Esophagus muscularis mucosa (tissue), 4 donors: ENCODE measurements around the gene TF. TPM values are rescaled to one million over a fixed set of nuclear protein-coding genes. Genes with fewer than 3 reads are reported as not detected.

Experiments used
- DNase-seq: peaks from one replicate; pipeline ENCODE4 v3.0.0-alpha.2; 2017; ENCODE audit errors: extremely low spot score
- H3K27ac ChIP-seq, 4 donors: fragments of 200-600 bp; sonication (generic); replicated peaks in 1 of 4; 1 replicate in 3 of 4; 2 replicates in 1 of 4; pipeline ENCODE4 v1.5.1; 2016 to 2019; ENCODE audit warnings: mild to moderate bottlenecking in 1 of 4
- H3K27me3 ChIP-seq, 4 donors: fragments of 200-600 bp; sonication (generic); one replicate each; pipeline versions ENCODE4 v1.5.1 to v1.6.0; 2016 to 2019
- H3K36me3 ChIP-seq, 4 donors: fragments of 200-600 bp; sonication (generic); one replicate each; pipeline ENCODE4 v1.5.1; 2016 to 2019
- H3K4me1 ChIP-seq, 4 donors: fragments of 200-600 bp; sonication (generic); one replicate each; pipeline ENCODE4 v1.5.1; 2016 to 2019
- H3K4me3 ChIP-seq, 4 donors: fragments of 200-600 bp; sonication (generic); 1 replicate in 2 of 4; 2 replicates in 2 of 4; pipeline ENCODE4 v1.5.1; 2016 to 2019; ENCODE audit warnings: mild to moderate bottlenecking in 4 of 4, moderate library complexity in 1 of 4
- H3K9me3 ChIP-seq, 4 donors: fragments of 200-600 bp; sonication (generic); 1 replicate in 3 of 4; 2 replicates in 1 of 4; pipeline ENCODE4 v1.5.1; 2016 to 2019
- CTCF ChIP-seq, 3 experiments: fragments of 200-600 bp in 2 of 3; fragments of 450-650 bp in 1 of 3; sonication (generic) in 2 of 3; IDR thresholded peaks; one replicate each; pipeline ENCODE4 v1.5.1; 2017 to 2019; ENCODE audit warnings: antibody characterized with exemption in 3 of 3, mild to moderate bottlenecking in 2 of 3, moderate library complexity in 1 of 3
- EP300 ChIP-seq: sonication (generic); formaldehyde crosslinking; IDR thresholded peaks from one replicate; pipeline ENCODE4 v1.6.1; 2017; ENCODE audit warnings: antibody characterized with exemption
- POLR2A ChIP-seq: fragments of 450-650 bp; IDR thresholded peaks from one replicate; pipeline ENCODE4 v1.6.1; 2017; ENCODE audit warnings: antibody characterized with exemption, moderate library complexity, mild to moderate bottlenecking, low read depth
- POLR2AphosphoS5 ChIP-seq, 2 donors: sonication (generic); formaldehyde crosslinking; IDR thresholded peaks; one replicate each; pipeline ENCODE4 v1.6.1; 2017; ENCODE audit warnings: antibody characterized with exemption in 2 of 2
- WGBS: methylation state at CpG from one replicate; pipeline ENCODE4 v1.1.5; 2018; 5-methylcytosine and 5-hydroxymethylcytosine counted together
- intact Hi-C: fragments of 100-400 bp; cut with DNase I; formaldehyde crosslinking; loops from one replicate; pipeline ENCODE4 v1.15.1; 2023
- total RNA-seq, 4 donors: library from RNA; depleted of rRNA; stranded (reverse); fragments of >200 nt; gene quantifications; one replicate each; pipeline versions ENCODE4 v1.1.0 to v1.2.1, GENCODE V29; 2016

TF gene
- total RNA-seq, 4 donors from 2014 or later = under 0.01 to 3.1 (median 0.28) TPM

- 82% methylated on average over 2 of the region's 2 CpGs for WGBS
- TF ChIP-seq POLR2AphosphoS5 (IDR thresholded peaks at IDR 0.05) (no peak), EP300 (no peak), POLR2A (no peak), CTCF (IDR thresholded peaks at IDR 0.05) (no peak)
Observed at GRCh38 chr3:133759740-133760305, 13.6 kb downstream of the TF start.

GRCh38 chr3:133760916-133761315 lies 14.7 kb downstream of the TF start:
- intact Hi-C loops = no loop called here
- 93% methylated on average over 2 of the region's 2 CpGs for WGBS

More at GRCh38 chr3:133759740-133760305, 13.6 kb downstream of the TF start:
- Histone ChIP-seq H3K36me3 (no peaks in the 10 kb centered on the region), H3K4me1 (peaks cover 0 to 8% (median 3%) of the 10 kb centered on the region in 4 donors), H3K27me3 (no peaks in the 10 kb centered on the region), H3K27ac (no peak overlapping the region), H3K4me3 (no peak overlapping the region), H3K9me3 (no peaks in the 10 kb centered on the region)
- intact Hi-C loops = no loop called here
- no peak for DNase-seq

GRCh38 chr3:133761605-133762484 lies 15.7 kb downstream of the TF start:
- WGBS = 81% methylated on average over 6 of the region's 6 CpGs
- Histone ChIP-seq H3K4me3 (no peak overlapping the region), H3K9me3 (no peaks in the 10 kb centered on the region), H3K27ac (no peak overlapping the region), H3K27me3 (no peaks in the 10 kb centered on the region), H3K4me1 (peaks cover 0 to 12% (median 3%) of the 10 kb centered on the region in 4 donors), H3K36me3 (no peaks in the 10 kb centered on the region)
- no peak for DNase-seq
- intact Hi-C loops = no loop called here
- TF ChIP-seq POLR2AphosphoS5 (IDR thresholded peaks at IDR 0.05) = no peak

More at GRCh38 chr3:133760916-133761315, 14.7 kb downstream of the TF start:
- Histone ChIP-seq H3K9me3 (no peaks in the 10 kb centered on the region), H3K36me3 (no peaks in the 10 kb centered on the region), H3K27ac (no peak overlapping the region), H3K27me3 (no peaks in the 10 kb centered on the region), H3K4me1 (peaks cover 0 to 12% (median 3%) of the 10 kb centered on the region in 4 donors), H3K4me3 (no peak overlapping the region)
- TF ChIP-seq CTCF (IDR thresholded peaks at IDR 0.05) (no peak), POLR2A (no peak), POLR2AphosphoS5 (IDR thresholded peaks at IDR 0.05) (no peak), EP300 (no peak)
- DNase-seq = no peak

- Histone ChIP-seq H3K9me3 (no peaks in the 10 kb centered on the region), H3K4me1 (peaks cover 0 to 12% (median 3%) of the 10 kb centered on the region in 4 donors), H3K27ac (no peak overlapping the region), H3K36me3 (no peaks in the 10 kb centered on the region), H3K4me3 (no peak overlapping the region), H3K27me3 (no peaks in the 10 kb centered on the region)
- intact Hi-C loops = no loop called here
- TF ChIP-seq EP300 = no peak
- TF ChIP-seq POLR2A = no peak
- TF ChIP-seq POLR2AphosphoS5 (IDR thresholded peaks at IDR 0.05) = no peak
- TF ChIP-seq CTCF (IDR thresholded peaks at IDR 0.05) = no peak
- 79% methylated on average over 3 of the region's 3 CpGs for WGBS
- DNase-seq = no peak
Observed at GRCh38 chr3:133762539-133762938, 16.3 kb downstream of the TF start.
